Naive B cell (primary cell): ENCODE measurements around the gene TFF2. TPM values are rescaled to one million over a fixed set of nuclear protein-coding genes. Genes with fewer than 3 reads are reported as not detected.

Experiments
- ATAC-seq, 2 donors: fragments of 150-1000 bp; cut with Tn5 transposase; 2 replicates each; pipeline ENCODE4 v1.10.0; 2021; ENCODE audit warnings: low read depth in 2 of 2, mild to moderate bottlenecking in 2 of 2, moderate library complexity in 2 of 2
- DNase-seq: peaks from one replicate; pipeline ENCODE4 v3.0.0; 2022
- H3K27ac Mint-ChIP-seq, 6 donors: one replicate each; pipeline ENCODE4 v1.8.0; 2020 to 2022; ENCODE audit warnings: mild to moderate bottlenecking in 6 of 6, mixed read lengths in 6 of 6, moderate library complexity in 5 of 6, inconsistent platforms in 2 of 6
- H3K27me3 Mint-ChIP-seq, 3 donors: one replicate each; pipeline ENCODE4 v1.8.0; 2021 to 2022; ENCODE audit warnings: mixed read lengths in 3 of 3, mild to moderate bottlenecking in 1 of 3
- H3K36me3 Mint-ChIP-seq, 2 donors: one replicate each; pipeline ENCODE4 v1.8.0; 2020 to 2022; ENCODE audit warnings: mixed read lengths in 2 of 2, inconsistent platforms in 1 of 2, mild to moderate bottlenecking in 1 of 2
- H3K4me1 Mint-ChIP-seq, 3 donors: one replicate each; pipeline ENCODE4 v1.8.0; 2020 to 2022; ENCODE audit warnings: mixed read lengths in 3 of 3, inconsistent platforms in 1 of 3, mild to moderate bottlenecking in 1 of 3, moderate library complexity in 1 of 3
- H3K4me3 Mint-ChIP-seq, 8 donors: one replicate each; pipeline ENCODE4 v1.8.0; 2020 to 2022; ENCODE audit warnings: mild to moderate bottlenecking in 8 of 8, mixed read lengths in 8 of 8, moderate library complexity in 8 of 8, inconsistent platforms in 2 of 8
- H3K9me3 Mint-ChIP-seq, 7 donors: one replicate each; pipeline ENCODE4 v1.8.0; 2020 to 2022; ENCODE audit warnings: mixed read lengths in 7 of 7, mild to moderate bottlenecking in 5 of 7, inconsistent platforms in 2 of 7, moderate library complexity in 1 of 7
- polyA plus RNA-seq, 6 donors: library from polyadenylated mRNA; unstranded; fragments of 300-500 nt; fragmentation: Illumina TruSeq; gene quantifications; one replicate each; pipeline ENCODE4 v1.2.3, GENCODE V29; 2021; ENCODE audit warnings: low read depth in 6 of 6

Gene TFF2
- polyA plus RNA-seq, 6 donors from 2014 or later = not detected

DNA sequence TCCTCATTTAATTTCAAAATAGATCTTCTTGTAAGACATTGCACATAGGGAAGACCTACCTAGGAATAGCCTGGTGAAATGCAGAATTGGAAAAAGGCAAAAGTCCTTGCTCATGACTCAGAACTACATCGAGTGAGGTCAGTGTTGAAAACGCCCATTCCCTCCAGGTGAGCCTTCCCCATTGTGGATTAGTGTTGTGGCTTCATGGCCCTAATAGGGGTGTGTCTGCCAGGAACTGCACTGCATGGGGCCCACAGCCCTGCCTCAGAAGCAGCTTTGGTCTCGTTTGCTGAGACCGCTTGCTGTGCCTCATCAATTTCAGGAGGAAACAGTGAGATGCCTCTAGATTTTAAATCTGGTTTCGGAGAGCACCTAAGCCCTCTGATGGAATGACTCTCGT, 52.6 kb downstream of the TFF2 start:
- Mint-ChIP-seq H3K9me3 (no peaks in the 10 kb centered on the region), H3K27me3 (no peaks in the 10 kb centered on the region), H3K4me1 (peaks cover 0 to 6% (median 0%) of the 10 kb centered on the region in 3 donors)

DNA sequence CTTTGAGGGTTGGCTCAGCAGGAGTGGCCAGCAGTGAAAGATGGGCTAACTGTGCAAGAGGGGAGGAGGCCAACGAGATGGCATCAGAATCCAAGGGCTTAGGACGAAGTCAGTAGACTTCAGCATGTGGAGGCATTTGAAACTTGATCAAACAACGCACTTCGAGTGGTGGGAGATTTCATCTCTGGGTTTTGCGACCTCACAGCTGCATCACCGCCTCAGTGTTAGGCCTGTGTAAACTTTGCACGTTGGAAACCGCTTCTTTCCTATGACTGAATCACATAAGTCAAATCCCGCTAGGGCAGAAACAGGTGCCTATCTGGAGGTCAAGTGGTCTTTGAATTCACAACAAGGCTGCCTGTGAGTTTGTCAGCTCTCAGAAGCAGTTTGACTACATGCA, 53.4 kb downstream of the TFF2 start:
- Mint-ChIP-seq H3K27me3 (no peaks in the 10 kb centered on the region), H3K9me3 (no peaks in the 10 kb centered on the region), H3K27ac (peak overlapping the region in 1 of 6 donors; percentile 62), H3K4me1 (peaks cover 0 to 6% (median 0%) of the 10 kb centered on the region in 3 donors), H3K4me3 (no peak overlapping the region), H3K36me3 (peaks cover 19 to 22% of the 10 kb centered on the region in 2 donors)
- DNase-seq (no peak), ATAC-seq (no peak)

More for the DNA sequence above, 52.6 kb downstream of the TFF2 start:
- no peak for ATAC-seq
- Mint-ChIP-seq H3K36me3 (peaks cover 19 to 22% of the 10 kb centered on the region in 2 donors), H3K4me3 (no peak overlapping the region), H3K27ac (no peak overlapping the region)
- no peak for DNase-seq

DNA sequence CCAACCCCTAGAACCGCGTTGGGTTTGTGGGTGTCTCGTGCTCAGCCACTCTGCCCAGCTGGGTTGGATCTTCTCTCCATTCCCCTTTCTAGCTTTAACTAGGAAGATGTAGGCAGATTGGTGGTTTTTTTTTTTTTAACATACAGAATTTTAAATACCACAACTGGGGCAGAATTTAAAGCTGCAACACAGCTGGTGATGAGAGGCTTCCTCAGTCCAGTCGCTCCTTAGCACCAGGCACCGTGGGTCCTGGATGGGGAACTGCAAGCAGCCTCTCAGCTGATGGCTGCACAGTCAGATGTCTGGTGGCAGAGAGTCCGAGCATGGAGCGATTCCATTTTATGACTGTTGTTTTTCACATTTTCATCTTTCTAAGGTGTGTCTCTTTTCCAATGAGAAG, 54.3 kb downstream of the TFF2 start:
- Mint-ChIP-seq H3K36me3 (peaks cover 19 to 22% of the 10 kb centered on the region in 2 donors), H3K27ac (no peak overlapping the region)

More for the DNA sequence above, 54.3 kb downstream of the TFF2 start:
- no peaks in the 10 kb centered on the region for H3K9me3 Mint-ChIP-seq
- no peaks in the 10 kb centered on the region for H3K27me3 Mint-ChIP-seq
- DNase-seq (no peak), ATAC-seq (no peak)
- peaks cover 0 to 6% (median 0%) of the 10 kb centered on the region in 3 donors for H3K4me1 Mint-ChIP-seq
- H3K4me3 Mint-ChIP-seq = no peak overlapping the region

Other genes with a start within 250 kb of the TFF2 start
- gene ABCG1, start 131.9 kb downstream of the TFF2 start, polyA plus RNA-seq = 10 to 100 TPM; 20.7 to 34.3 (median 25.1) TPM
- gene TFF3, start 35.6 kb downstream of the TFF2 start, polyA plus RNA-seq = not detected
- not detected for gene TFF1, start 15.5 kb upstream of the TFF2 start, polyA plus RNA-seq
- not detected for gene TMPRSS3, start 45.1 kb upstream of the TFF2 start, polyA plus RNA-seq
- under 1 TPM in 2 of 6 donors, not detected in 4; 0.16 to 0.32 TPM for gene UBASH3A, start 52.9 kb upstream of the TFF2 start, polyA plus RNA-seq
- not detected for gene RSPH1, start 145.2 kb upstream of the TFF2 start, polyA plus RNA-seq
- 10 to 100 TPM in 4 of 6 donors, 1 to 10 TPM in 2; 4.9 to 15.7 (median 11.2) TPM for gene SLC37A1, start 162.9 kb upstream of the TFF2 start, polyA plus RNA-seq